CD4-positive, alpha-beta T cell treated with Interleukin-17A for 4 hours (primary cell): Measurements from ENCODE around the gene ACACB.

Experiments
- DNase-seq: peaks from one replicate; pipeline ENCODE4 v3.0.0-alpha.2; 2020; ENCODE audit warnings: mixed read lengths

Gene ACACB

GRCh38 chr12:109286252-109286651 lies 169.9 kb downstream of the ACACB start:
- no peak for DNase-seq

GRCh38 chr12:109286652-109287051 lies 170.3 kb downstream of the ACACB start:
- no peak for DNase-seq

GRCh38 chr12:109287181-109287580 lies 170.8 kb downstream of the ACACB start:
- DNase-seq = no peak

GRCh38 chr12:109287811-109288469 lies 171.6 kb downstream of the ACACB start:
- DNase-seq = no peak

- no peak for DNase-seq
Measured at GRCh38 chr12:109288571-109288970, 172.2 kb downstream of the ACACB start.

- no peak for DNase-seq
Measured at GRCh38 chr12:109289004-109289403, 172.6 kb downstream of the ACACB start.

- DNase-seq = no peak
Measured at GRCh38 chr12:109289551-109289950, 173.2 kb downstream of the ACACB start.

- DNase-seq = no peak
Measured at GRCh38 chr12:109290061-109290460, 173.7 kb downstream of the ACACB start.

GRCh38 chr12:109291117-109291516 lies 174.7 kb downstream of the ACACB start:
- DNase-seq = no peak

GRCh38 chr12:109291521-109292341 lies 175.3 kb downstream of the ACACB start:
- DNase-seq = no peak

GRCh38 chr12:109292342-109292711 lies 175.9 kb downstream of the ACACB start:
- DNase-seq = no peak

GRCh38 chr12:109293106-109293505 lies 176.7 kb downstream of the ACACB start:
- no peak for DNase-seq

GRCh38 chr12:109294286-109294796 lies 178.0 kb downstream of the ACACB start:
- no peak for DNase-seq

GRCh38 chr12:109295764-109296425 lies 179.5 kb downstream of the ACACB start:
- DNase-seq = no peak

- no peak for DNase-seq
Measured at GRCh38 chr12:109296431-109296830, 180.0 kb downstream of the ACACB start.

GRCh38 chr12:109299849-109300248 lies 183.5 kb downstream of the ACACB start:
- DNase-seq = no peak

- no peak for DNase-seq
Measured at GRCh38 chr12:109301643-109302168, 185.3 kb downstream of the ACACB start.

GRCh38 chr12:109302358-109302757 lies 186.0 kb downstream of the ACACB start:
- no peak for DNase-seq

- no peak for DNase-seq
Measured at GRCh38 chr12:109302770-109303169, 186.4 kb downstream of the ACACB start.

GRCh38 chr12:109304485-109304884 lies 188.1 kb downstream of the ACACB start:
- DNase-seq = no peak

GRCh38 chr12:109305547-109305946 lies 189.2 kb downstream of the ACACB start:
- no peak for DNase-seq

GRCh38 chr12:109307051-109307450 lies 190.7 kb downstream of the ACACB start:
- no peak for DNase-seq
